Measurements from ENCODE around the gene MMP24. TPM values are rescaled to one million over a fixed set of nuclear protein-coding genes. Genes with fewer than 3 reads are reported as not detected.
A peak's percentile ranks its signal among the peaks of the same experiment; 100 is the strongest.

MMP24 gene
- polyA plus RNA-seq, 1 of the 3 experiments (the other 2 are of a cell fraction): 18.1 TPM

DNA sequence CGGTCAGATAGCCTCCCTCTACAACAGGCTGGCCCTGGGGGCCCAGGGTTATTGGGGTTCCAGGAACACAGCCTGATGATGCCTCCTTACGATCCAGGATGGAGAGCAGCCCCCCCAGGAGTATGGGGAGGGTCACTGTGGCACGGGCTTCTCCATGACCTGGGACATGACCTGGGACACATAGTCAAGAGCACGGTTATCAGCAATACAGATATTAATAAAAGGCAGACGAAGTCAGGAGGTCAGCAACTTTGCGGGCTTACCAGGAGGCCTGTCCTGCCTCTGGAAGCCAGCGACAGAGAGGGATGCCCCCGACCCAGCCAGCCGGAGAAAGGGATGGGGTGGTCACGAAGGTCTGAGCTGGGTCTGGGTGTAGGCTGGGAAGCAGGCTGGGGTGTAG lies 50.6 kb downstream of the MMP24 start:
- Histone ChIP-seq H3K9ac (peak overlapping the region; percentile 83), H3K4me3 (ENCODE audit: low read depth in 2 of 2, low read length in 1 of 2) (peak overlapping the region; percentile 75 to 85), H4K20me1 (ENCODE audit: insufficient read depth) (no peaks in the 10 kb centered on the region), H2AFZ (ENCODE audit: low read depth) (no peak overlapping the region), H3K27me3 (ENCODE audit: insufficient read depth) (no peaks in the 10 kb centered on the region), H3K79me2 (ENCODE audit: insufficient read depth) (peaks cover 41% of the 10 kb centered on the region), H3F3A (replicated peaks; ENCODE audit: insufficient read depth) (peaks cover 40% of the 10 kb centered on the region), H3K27ac (ENCODE audit: low read depth in 2 of 2, low read length in 1 of 2) (peak overlapping the region; percentile 51 to 90; a peak in 3 of 4 replicates), H3K36me3 (replicated peaks in 1 of 2; ENCODE audit: control insufficient read depth in 1 of 2, insufficient read depth in 2 of 2, low read length in 1 of 2) (peaks cover 41 to 48% of the 10 kb centered on the region in 2 experiments), H3K4me1 (ENCODE audit: control insufficient read depth in 1 of 2, insufficient read depth in 2 of 2, low read depth in 1 of 2, low read length in 1 of 2) (peaks cover 6 to 38% of the 10 kb centered on the region in 2 experiments; a peak in 2 of 4 replicates), H3K9me2 (no peaks in the 10 kb centered on the region), H3K9me3 (no peaks in the 10 kb centered on the region), H3K4me2 (peak overlapping the region; percentile 97)
- ChIA-PET CTCF (interaction anchor here (0.6 to 4.3 kb wide), 3 partner anchors 8 to 11 kb away, joined by 3 to 23 read pairs (median 3); no protein-coding TSS in a partner anchor), POLR2A (interaction anchor here (1.0 to 1.2 kb wide), 2 partner anchors 12 to 178 kb away, joined by 3 to 11 read pairs; partner anchors contain the start of gene CEP250)
- TF ChIP-seq MEF2A (IDR thresholded peaks at IDR 0.05; ENCODE audit: borderline replicate concordance, low read depth): no peak
- TF ChIP-seq, protein P1, sequence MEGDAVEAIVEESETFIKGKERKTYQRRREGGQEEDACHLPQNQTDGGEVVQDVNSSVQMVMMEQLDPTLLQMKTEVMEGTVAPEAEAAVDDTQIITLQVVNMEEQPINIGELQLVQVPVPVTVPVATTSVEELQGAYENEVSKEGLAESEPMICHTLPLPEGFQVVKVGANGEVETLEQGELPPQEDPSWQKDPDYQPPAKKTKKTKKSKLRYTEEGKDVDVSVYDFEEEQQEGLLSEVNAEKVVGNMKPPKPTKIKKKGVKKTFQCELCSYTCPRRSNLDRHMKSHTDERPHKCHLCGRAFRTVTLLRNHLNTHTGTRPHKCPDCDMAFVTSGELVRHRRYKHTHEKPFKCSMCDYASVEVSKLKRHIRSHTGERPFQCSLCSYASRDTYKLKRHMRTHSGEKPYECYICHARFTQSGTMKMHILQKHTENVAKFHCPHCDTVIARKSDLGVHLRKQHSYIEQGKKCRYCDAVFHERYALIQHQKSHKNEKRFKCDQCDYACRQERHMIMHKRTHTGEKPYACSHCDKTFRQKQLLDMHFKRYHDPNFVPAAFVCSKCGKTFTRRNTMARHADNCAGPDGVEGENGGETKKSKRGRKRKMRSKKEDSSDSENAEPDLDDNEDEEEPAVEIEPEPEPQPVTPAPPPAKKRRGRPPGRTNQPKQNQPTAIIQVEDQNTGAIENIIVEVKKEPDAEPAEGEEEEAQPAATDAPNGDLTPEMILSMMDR (IDR thresholded peaks at IDR 0.05): no peak
- no peak for TF ChIP-seq TAF1 (IDR thresholded peaks at IDR 0.05; ENCODE audit: borderline replicate concordance, low read depth, low read length)
- no peak for TF ChIP-seq GABPA (IDR thresholded peaks at IDR 0.05; ENCODE audit: low read depth)
- DNase-seq: peak; percentile 35
- WGBS (ENCODE audit: low lambda C conversion rate): 9% methylated on average over 6 of the region's 10 CpGs

DNA sequence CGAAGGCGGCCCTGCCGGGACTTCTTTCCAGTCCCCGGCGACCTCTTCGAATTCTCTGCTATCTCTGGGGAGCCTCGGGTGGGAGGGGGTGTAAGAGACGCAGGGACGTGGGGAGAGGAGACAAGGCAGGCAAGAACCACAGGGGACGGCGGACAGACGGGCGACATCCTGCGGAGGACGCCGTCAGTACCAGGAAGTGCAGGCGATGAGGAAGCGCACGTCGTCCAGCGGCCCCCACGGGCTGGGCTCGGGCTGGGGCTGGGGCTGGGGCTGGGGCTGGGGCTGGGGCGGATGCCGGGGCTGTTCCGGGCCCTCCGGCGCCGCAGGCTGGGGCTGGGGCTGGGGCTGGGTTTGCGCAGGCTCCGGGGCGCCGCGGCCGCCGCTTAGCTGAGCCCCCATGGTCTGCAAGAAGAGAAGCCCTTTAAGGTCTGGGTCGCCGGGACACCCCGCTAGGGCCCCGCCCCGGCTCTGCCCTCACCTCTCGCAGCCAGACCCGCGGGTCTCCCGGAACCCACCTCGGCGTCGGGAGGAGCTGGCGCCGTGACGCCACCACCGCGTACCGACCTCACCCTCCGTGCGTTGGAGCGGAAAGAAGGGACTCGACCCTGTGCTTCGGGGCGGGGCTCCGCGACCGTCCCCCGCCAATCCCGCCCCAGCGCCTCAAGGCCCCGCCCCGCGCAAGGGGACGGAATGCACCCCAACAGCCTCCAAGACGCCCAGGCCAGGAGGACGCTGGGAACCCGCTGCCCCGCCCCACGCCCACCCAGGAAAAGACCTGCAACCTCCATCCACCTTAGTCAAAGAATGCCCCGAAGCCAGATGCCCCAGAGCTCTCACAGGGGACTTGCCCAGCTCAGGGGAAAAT lies 51.3 kb downstream of the MMP24 start, which contains the start of gene MMP24OS:
Gene MMP24OS, minus strand, starts transcription at position 592 of the 865 bp plus-strand sequence. Its CDS starts 193 bp downstream, at position 399.
- 0% methylated on average over 14 of the region's 76 CpGs for WGBS (ENCODE audit: low lambda C conversion rate)
- H3K27me3 ChIP-seq (ENCODE audit: insufficient read depth): no peaks in the 10 kb centered on the region
- TF ChIP-seq, protein P2, sequence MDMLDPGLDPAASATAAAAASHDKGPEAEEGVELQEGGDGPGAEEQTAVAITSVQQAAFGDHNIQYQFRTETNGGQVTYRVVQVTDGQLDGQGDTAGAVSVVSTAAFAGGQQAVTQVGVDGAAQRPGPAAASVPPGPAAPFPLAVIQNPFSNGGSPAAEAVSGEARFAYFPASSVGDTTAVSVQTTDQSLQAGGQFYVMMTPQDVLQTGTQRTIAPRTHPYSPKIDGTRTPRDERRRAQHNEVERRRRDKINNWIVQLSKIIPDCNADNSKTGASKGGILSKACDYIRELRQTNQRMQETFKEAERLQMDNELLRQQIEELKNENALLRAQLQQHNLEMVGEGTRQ (IDR thresholded peaks at IDR 0.05; ENCODE audit: borderline replicate concordance, low read depth, low read length): no peak
- TF ChIP-seq RAD21 (IDR thresholded peaks at IDR 0.05; ENCODE audit: low read length) (0 out of 2 replicates have a peak, but pooled peaks have one; percentile 4), TAF1 (IDR thresholded peaks at IDR 0.05; ENCODE audit: borderline replicate concordance, low read depth, low read length) (peak; percentile 65; the same call in 1 of the 2 replicates), FOXJ3 (CRISPR knock-in tag; IDR thresholded peaks at IDR 0.05) (no peak), FOSL2 (IDR thresholded peaks at IDR 0.05; ENCODE audit: borderline replicate concordance, low read depth) (no peak; the same call in 1 of the 2 replicates), SMC3 (IDR thresholded peaks at IDR 0.05; ENCODE audit: low read depth, low read length) (no peak), ELF1 (IDR thresholded peaks at IDR 0.05) (peak; percentile 80), YY1 (IDR thresholded peaks at IDR 0.05; ENCODE audit: low read depth) (no peak), CHD2 (IDR thresholded peaks at IDR 0.05; ENCODE audit: low read length, partially characterized antibody) (peak; percentile 23), TEAD4 (IDR thresholded peaks at IDR 0.05; ENCODE audit: borderline replicate concordance, insufficient read depth) (no peak), POLR2AphosphoS5 (IDR thresholded peaks at IDR 0.05; ENCODE audit: low read depth, low read length) (peak; percentile 97), GABPA (IDR thresholded peaks at IDR 0.05; ENCODE audit: low read depth) (peak; percentile 27; the same call in 1 of the 2 replicates), MXI1 (IDR thresholded peaks at IDR 0.05; ENCODE audit: low read depth, low read length) (0 out of 2 replicates have a peak, but pooled peaks have one; percentile 39)
- TF ChIP-seq, protein P1 (IDR thresholded peaks at IDR 0.05): peak; percentile 24
- TF ChIP-seq, protein P3, sequence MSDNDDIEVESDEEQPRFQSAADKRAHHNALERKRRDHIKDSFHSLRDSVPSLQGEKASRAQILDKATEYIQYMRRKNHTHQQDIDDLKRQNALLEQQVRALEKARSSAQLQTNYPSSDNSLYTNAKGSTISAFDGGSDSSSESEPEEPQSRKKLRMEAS (IDR thresholded peaks at IDR 0.05; ENCODE audit: low read depth): no peak
- peak within 1 kb of the TSS; percentile 97 for H3K4me2 ChIP-seq
- H2AFZ ChIP-seq (ENCODE audit: low read depth): no peak within 1 kb of the TSS
- no peaks in the 10 kb centered on the region for H3K9me3 ChIP-seq
- H3K4me1 ChIP-seq (ENCODE audit: control insufficient read depth in 1 of 2, insufficient read depth in 2 of 2, low read depth in 1 of 2, low read length in 1 of 2): peaks cover 6 to 38% of the 10 kb centered on the region in 2 experiments; a peak in 3 of 4 replicates
- peak within 1 kb of the TSS; percentile 51 to 90 for H3K27ac ChIP-seq (ENCODE audit: low read depth in 2 of 2, low read length in 1 of 2)
- ChIA-PET CTCF (interaction anchor here (0.6 to 4.3 kb wide), 2 partner anchors 8 to 12 kb away, joined by 3 to 23 read pairs; no protein-coding TSS in a partner anchor), POLR2A (interaction anchor here (0.7 to 1.2 kb wide), 5 partner anchors 12 to 346 kb away, joined by 3 to 11 read pairs (median 4); partner anchors contain the start of genes CEP250 and EDEM2)
- H3F3A ChIP-seq (replicated peaks; ENCODE audit: insufficient read depth): peaks cover 44% of the 10 kb centered on the region
- peak within 1 kb of the TSS; percentile 75 to 85 for H3K4me3 ChIP-seq (ENCODE audit: low read depth in 2 of 2, low read length in 1 of 2)
- peak within 1 kb of the TSS; percentile 83 for H3K9ac ChIP-seq
- peak; percentile 97 for DNase-seq
- H4K20me1 ChIP-seq (ENCODE audit: insufficient read depth): no peaks in the 10 kb centered on the region
- no peaks in the 10 kb centered on the region for H3K9me2 ChIP-seq
- peaks cover 47% of the 10 kb centered on the region for H3K79me2 ChIP-seq (ENCODE audit: insufficient read depth)
- peaks cover 47 to 50% of the 10 kb centered on the region in 2 experiments for H3K36me3 ChIP-seq (replicated peaks in 1 of 2; ENCODE audit: control insufficient read depth in 1 of 2, insufficient read depth in 2 of 2, low read length in 1 of 2)

Measured in SK-N-SH (cell line).